GM12878 (cell line): Measurements from ENCODE around the gene SEPTIN7. TPM values are rescaled to one million over a fixed set of nuclear protein-coding genes. Genes with fewer than 3 reads are reported as not detected.

Source experiments
- ATAC-seq: fragments of 200-7000 bp; cut with Tn5 transposase; 3 replicates; pipeline ENCODE4 v1.9.1; 2020; ENCODE audit warnings: mild to moderate bottlenecking, moderate library complexity
- BruUV-seq: library from RNA; stranded (reverse); fragments of 400-500 nt; replicated peaks from 2 replicates; lab custom pipeline; 2021; lab: Mats Ljungman, UMichigan
- CTCF ChIA-PET: fragments of 300-600 bp; sonication (Branson Sonifier 250); formaldehyde crosslinking; extraction: SDS; loops from one replicate; lab custom pipeline; 2021; ENCODE audit warnings: inconsistent platforms; lab: Yijun Ruan, JAX
- POLR2A ChIA-PET: fragments of 350-600 bp; formaldehyde crosslinking; extraction: SDS; loops from one replicate; lab custom pipeline; 2021; ENCODE audit warnings: inconsistent platforms; lab: Charles Lee
- RAD21 ChIA-PET: fragments of 300-600 bp; sonication (Branson Sonifier 250); formaldehyde crosslinking; loops from one replicate; lab custom pipeline; 2023; ENCODE audit warnings: antibody characterized with exemption; ENCODE audit not compliant: unreplicated experiment; lab: Charles Lee
- SMC1A ChIA-PET: fragments of 300-600 bp; sonication (Branson Sonifier 250); formaldehyde crosslinking; loops from one replicate; lab custom pipeline; 2023; ENCODE audit not compliant: unreplicated experiment, uncharacterized antibody; lab: Charles Lee
- DNase-seq: peaks from one replicate; pipeline ENCODE4 v3.0.0-alpha.2; 2011; ENCODE audit warnings: low read depth, low spot score
- FAIRE-seq: peaks from 3 replicates; lab custom pipeline; 2011; peaks lifted over from hg19 to GRCh38; lab: Jason Lieb, UNC
- H2AFZ ChIP-seq: 2 replicates; pipeline ENCODE4 v1.6.0; 2011; ENCODE audit warnings: low read depth, low read length, control low read depth; ENCODE audit not compliant: control insufficient read depth
- H3K27ac ChIP-seq: 2 replicates; pipeline ENCODE4 v1.5.1; 2011; ENCODE audit warnings: control low read depth; ENCODE audit not compliant: control insufficient read depth, insufficient read depth
- H3K27me3 ChIP-seq, 2 experiments: replicated peaks in 1 of 2; 2 replicates each; pipeline versions ENCODE4 v1.6.0 to v1.6.1; 2011; ENCODE audit warnings: low read length in 1 of 2; ENCODE audit not compliant: control insufficient read depth in 2 of 2, insufficient read depth in 2 of 2
- H3K36me3 ChIP-seq, 2 experiments: 2 replicates each; pipeline ENCODE4 v1.5.1; 2011; ENCODE audit warnings: low read length in 1 of 2; ENCODE audit not compliant: control insufficient read depth in 2 of 2, insufficient read depth in 2 of 2
- H3K4me1 ChIP-seq: 2 replicates; pipeline ENCODE4 v1.6.1; 2011; ENCODE audit warnings: mild to moderate bottlenecking, low read length, moderate library complexity, mixed read lengths; ENCODE audit not compliant: control insufficient read depth, insufficient read depth
- H3K4me2 ChIP-seq: 2 replicates; pipeline ENCODE4 v1.6.0; 2011; ENCODE audit warnings: control low read depth; ENCODE audit not compliant: control insufficient read depth, insufficient read depth
- H3K4me3 ChIP-seq: fragments of 200-600 bp; sonication (generic); 2 replicates; pipeline ENCODE4 v1.5.1; 2016
- H3K79me2 ChIP-seq: 2 replicates; pipeline ENCODE4 v1.6.0; 2011; ENCODE audit warnings: low read length; ENCODE audit not compliant: control insufficient read depth, insufficient read depth
- H3K9ac ChIP-seq: 2 replicates; pipeline ENCODE4 v1.8.0; 2011; ENCODE audit warnings: low read length, control low read depth, mixed read lengths; ENCODE audit not compliant: control insufficient read depth, insufficient read depth
- H3K9me3 ChIP-seq: replicated peaks from 3 replicates; pipeline ENCODE4 v1.5.1; 2011; ENCODE audit warnings: mild to moderate bottlenecking, low read length; ENCODE audit not compliant: control insufficient read depth, insufficient read depth
- H4K20me1 ChIP-seq: 2 replicates; pipeline ENCODE4 v1.6.0; 2011; ENCODE audit not compliant: control insufficient read depth, insufficient read depth
- BCL3 ChIP-seq: IDR thresholded peaks from 2 replicates; pipeline ENCODE4 v1.6.1; 2011; ENCODE audit warnings: borderline replicate concordance, low read depth, mild to moderate bottlenecking, moderate library complexity, low read length; ENCODE audit not compliant: insufficient read depth, poor library complexity, severe bottlenecking
- BHLHE40 ChIP-seq, 2 experiments: fragments of 450-650 bp in 1 of 2; IDR thresholded peaks; 2 replicates each; pipeline ENCODE4 v1.6.1; 2011 to 2017; ENCODE audit warnings: low read depth in 2 of 2, borderline replicate concordance in 1 of 2, improper control_type of control experiment in 1 of 2, low read length in 1 of 2, mild to moderate bottlenecking in 1 of 2
- CBX5 ChIP-seq: sonication (generic); IDR thresholded peaks from 2 replicates; pipeline ENCODE4 v1.6.1; 2016; ENCODE audit warnings: low read depth, moderate library complexity, mild to moderate bottlenecking, inconsistent platforms
- NFXL1 ChIP-seq: fragments of 450-650 bp; IDR thresholded peaks from 2 replicates; pipeline ENCODE4 v1.6.1; 2017; ENCODE audit warnings: antibody characterized with exemption, mild to moderate bottlenecking, borderline replicate concordance
- PBX3 ChIP-seq: IDR thresholded peaks from 2 replicates; pipeline ENCODE4 v1.6.1; 2011; ENCODE audit warnings: mild to moderate bottlenecking, low read depth, low read length, moderate library complexity; ENCODE audit not compliant: insufficient replicate concordance
- RBBP5 ChIP-seq: fragments of 200-600 bp; sonication (generic); conservative IDR thresholded peaks from 2 replicates; pipeline ENCODE4 v1.6.1; 2016
- TCF12 ChIP-seq: IDR thresholded peaks from 2 replicates; pipeline ENCODE4 v1.6.1; 2011; ENCODE audit warnings: low read depth, mild to moderate bottlenecking, low read length
- ZNF207 ChIP-seq: fragments of 450-650 bp; IDR thresholded peaks from 2 replicates; pipeline ENCODE4 v1.6.1; 2014; ENCODE audit warnings: antibody characterized with exemption, mild to moderate bottlenecking, borderline replicate concordance
- WGBS: methylation state at CpG from one replicate; pipeline ENCODE4 v1.1.6; 2016; ENCODE audit warnings: low lambda C conversion rate; ENCODE audit not compliant: insufficient replicate concordance, insufficient coverage; ENCODE audit errors: missing lambda C conversion rate; 5-methylcytosine and 5-hydroxymethylcytosine counted together
- in situ Hi-C: fragments of 300-500 bp; cut with MboI; formaldehyde crosslinking; loops from 9 replicates; pipeline ENCODE4 v1.14.3; 2018; ENCODE audit warnings: mixed read lengths
- intact Hi-C: fragments of 100-400 bp; cut with micrococcal nuclease; formaldehyde crosslinking; loops from one replicate; pipeline ENCODE4 v1.14.2; 2022; ENCODE audit not compliant: unreplicated experiment
- polyA plus RNA-seq, 11 experiments: library from polyadenylated mRNA; depleted of rRNA in 4 of 11; unstranded in 6 of 11; stranded (reverse) in 5 of 11; fragments of >200 nt; fragmentation: Nextera tagmentation in 4 of 11; fragmentation: Illumina TruSeq in 1 of 11; extraction: Ambion mirVana in 4 of 11; extraction: Trizol in 1 of 11; gene quantifications; 1 replicate in 1 of 11; 2 replicates in 10 of 11; pipeline versions ENCODE4 v1.2.1 to v1.2.3, GENCODE V29; 2011 to 2016; ENCODE audit warnings: inconsistent platforms in 2 of 11, missing spikeins in 2 of 11, low read depth in 1 of 11
- total RNA-seq, 4 experiments: library from RNA; depleted of rRNA in 3 of 4; stranded (reverse); fragments of >200 nt in 3 of 4; fragmentation: Illumina TruSeq in 1 of 4; extraction: Trizol in 1 of 4; gene quantifications; 2 replicates each; pipeline versions ENCODE4 v1.2.1 to v1.2.3, GENCODE V29; 2013 to 2021

SEPTIN7 gene
- total and polyA plus RNA-seq, 10 of the 15 experiments (the other 5 are each of a cell fraction or from before 2014, with no cell fraction given), result 176 to 787 (median 437) TPM

- TF ChIP-seq PBX3, result no peak
- no peak for TF ChIP-seq TCF12
- TF ChIP-seq CBX5, result no peak
These were observed 20.0 kb downstream of the SEPTIN7 start (continued) for GRCh38 chr7:35820858-35821257.

- RAD21 ChIA-PET, result no interaction called here
- H3K4me2 ChIP-seq, result no peak overlapping the region
- CTCF ChIA-PET, result interaction anchor here (1.0 kb wide), 1 partner anchor 11 kb away, joined by 3 read pairs; no protein-coding TSS in a partner anchor
- DNase-seq, result no peak
- WGBS, result 72% methylated on average over 3 of the region's 3 CpGs
- H3K9me3 ChIP-seq, result peaks cover 18% of the 10 kb centered on the region
- H3K9ac ChIP-seq, result no peak overlapping the region
- H3K27ac ChIP-seq, result no peak overlapping the region
- H3K27me3 ChIP-seq, result no peaks in the 10 kb centered on the region
- no TSS peak for BruUV-seq
- peaks cover 0 to 3% of the 10 kb centered on the region in 2 experiments; a peak in 1 of 4 replicates for H3K36me3 ChIP-seq
- in situ Hi-C loops, result no loop called here
- intact Hi-C loops, result no loop called here
- no peak for FAIRE-seq
- peaks cover 98% of the 10 kb centered on the region for H3K79me2 ChIP-seq
- TF ChIP-seq RBBP5, result no peak
- TF ChIP-seq ZNF207, result no peak
- TF ChIP-seq NFXL1, result no peak
- TF ChIP-seq BCL3, result no peak
- no peak for TF ChIP-seq BHLHE40 (IDR thresholded peaks at IDR 0.05; ENCODE audit: borderline replicate concordance in 1 of 2, low read depth in 2 of 2, low read length in 1 of 2)
- H3K4me1 ChIP-seq, result peaks cover 6% of the 10 kb centered on the region; the same call in 1 of the 2 replicates
- no peak overlapping the region for H3K4me3 ChIP-seq
- no peak overlapping the region for H2AFZ ChIP-seq
- SMC1A ChIA-PET, result interaction anchor here (1.5 kb wide), 1 partner anchor 95 kb away, joined by 3 read pairs; no protein-coding TSS in a partner anchor
- no peaks in the 10 kb centered on the region for H4K20me1 ChIP-seq
- POLR2A ChIA-PET, result no interaction called here
- no peak for ATAC-seq
These were observed 22.6 kb downstream of the SEPTIN7 start for GRCh38 chr7:35823440-35823839.
